Measurements from ENCODE around the gene REEP2. TPM values are rescaled to one million over a fixed set of nuclear protein-coding genes. Genes with fewer than 3 reads are reported as not detected.
A peak's percentile ranks its signal among the peaks of the same experiment; 100 is the strongest.

The REEP2 gene
- total RNA-seq, 4 donors from 2014 or later = 1.2 to 7.4 (median 3.4) TPM

DNA sequence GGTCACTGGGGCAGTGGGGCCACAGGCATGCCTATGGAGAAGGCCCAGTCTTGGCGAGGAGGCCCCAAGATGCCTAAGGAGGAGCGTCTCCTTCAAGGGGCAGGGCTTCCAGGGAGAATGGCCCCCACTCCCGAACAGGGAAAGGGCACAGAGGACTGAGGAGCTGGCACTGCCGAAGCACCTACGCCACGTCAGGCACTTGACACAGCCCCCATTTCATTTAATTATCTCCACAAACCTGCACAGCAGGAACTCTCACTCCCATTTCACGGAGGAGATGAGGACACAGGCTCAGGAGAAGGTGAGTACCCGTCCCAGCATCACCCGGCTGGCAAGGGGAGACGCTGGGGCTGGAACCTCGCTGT is 52.4 kb downstream of the REEP2 start:
- intact Hi-C loops (cut with DNase I; ENCODE audit: low total_unique reads) = no loop called here
- DNase-seq (no peak), ATAC-seq (no peak)
- no peaks in the 10 kb centered on the region for H3K9me3 ChIP-seq
- no peaks in the 10 kb centered on the region for H3K36me3 ChIP-seq
- TF ChIP-seq, protein P1, sequence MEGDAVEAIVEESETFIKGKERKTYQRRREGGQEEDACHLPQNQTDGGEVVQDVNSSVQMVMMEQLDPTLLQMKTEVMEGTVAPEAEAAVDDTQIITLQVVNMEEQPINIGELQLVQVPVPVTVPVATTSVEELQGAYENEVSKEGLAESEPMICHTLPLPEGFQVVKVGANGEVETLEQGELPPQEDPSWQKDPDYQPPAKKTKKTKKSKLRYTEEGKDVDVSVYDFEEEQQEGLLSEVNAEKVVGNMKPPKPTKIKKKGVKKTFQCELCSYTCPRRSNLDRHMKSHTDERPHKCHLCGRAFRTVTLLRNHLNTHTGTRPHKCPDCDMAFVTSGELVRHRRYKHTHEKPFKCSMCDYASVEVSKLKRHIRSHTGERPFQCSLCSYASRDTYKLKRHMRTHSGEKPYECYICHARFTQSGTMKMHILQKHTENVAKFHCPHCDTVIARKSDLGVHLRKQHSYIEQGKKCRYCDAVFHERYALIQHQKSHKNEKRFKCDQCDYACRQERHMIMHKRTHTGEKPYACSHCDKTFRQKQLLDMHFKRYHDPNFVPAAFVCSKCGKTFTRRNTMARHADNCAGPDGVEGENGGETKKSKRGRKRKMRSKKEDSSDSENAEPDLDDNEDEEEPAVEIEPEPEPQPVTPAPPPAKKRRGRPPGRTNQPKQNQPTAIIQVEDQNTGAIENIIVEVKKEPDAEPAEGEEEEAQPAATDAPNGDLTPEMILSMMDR (IDR thresholded peaks at IDR 0.05 in 4 of 5, conservative IDR thresholded peaks at IDR 0.05 in 1 of 5) = no peak
- no peak for TF ChIP-seq POLR2A (IDR thresholded peaks at IDR 0.05)
- peaks cover 14 to 17% of the 10 kb centered on the region in 2 donors for H3K4me1 ChIP-seq
- peaks cover 28 to 40% (median 29%) of the 10 kb centered on the region in 3 donors for H3K27me3 ChIP-seq
- in situ Hi-C loops (cut with MboI; ENCODE audit: low sequenced_read_pairs in 4 of 4) = no loop called here
- no peak overlapping the region for H3K27ac ChIP-seq
- peak overlapping the region; percentile 60 to 85 (median 64) for H3K4me3 ChIP-seq

- Histone ChIP-seq H3K4me3 (peak overlapping the region; percentile 60 to 85 (median 64)), H3K9me3 (no peaks in the 10 kb centered on the region), H3K27me3 (peaks cover 28 to 40% (median 29%) of the 10 kb centered on the region in 3 donors), H3K4me1 (peaks cover 14 to 17% of the 10 kb centered on the region in 2 donors), H3K36me3 (no peaks in the 10 kb centered on the region), H3K27ac (peak overlapping the region; percentile 34 to 63 (median 56))
- in situ Hi-C loops (cut with MboI; ENCODE audit: low sequenced_read_pairs in 4 of 4) (no loop called here), intact Hi-C loops (cut with DNase I; ENCODE audit: low total_unique reads) (loop anchor here (1.0 kb wide), 2 partner anchors 27 to 29 kb away; partner anchors contain the start of gene EGR1)
- DNase-seq = peak; percentile 79 to 87
- TF ChIP-seq POLR2A (IDR thresholded peaks at IDR 0.05) = peak in 1 of 2 donors; percentile 23
- TF ChIP-seq, protein P1 (IDR thresholded peaks at IDR 0.05 in 4 of 5, conservative IDR thresholded peaks at IDR 0.05 in 1 of 5) = peak in 2 of 5 experiments; percentile 8 to 11
- ATAC-seq = peak; percentile 92 to 93
Observed at GRCh38 chr5:138491669-138492559, 53.1 kb downstream of the REEP2 start.

- peaks cover 28 to 39% (median 29%) of the 10 kb centered on the region in 3 donors for H3K27me3 ChIP-seq
- peak overlapping the region; percentile 34 to 63 (median 56) for H3K27ac ChIP-seq
- TF ChIP-seq, protein P1 (IDR thresholded peaks at IDR 0.05 in 4 of 5, conservative IDR thresholded peaks at IDR 0.05 in 1 of 5) = no peak
- TF ChIP-seq POLR2A (IDR thresholded peaks at IDR 0.05) = no peak
- intact Hi-C loops (cut with DNase I; ENCODE audit: low total_unique reads) (loop anchor here (1.0 kb wide), 2 partner anchors 27 to 29 kb away; partner anchors contain the start of gene EGR1), in situ Hi-C loops (cut with MboI; ENCODE audit: low sequenced_read_pairs in 4 of 4) (no loop called here)
- ATAC-seq (peak in 1 of 2 donors; percentile 2), DNase-seq (no peak)
- no peaks in the 10 kb centered on the region for H3K9me3 ChIP-seq
- H3K4me1 ChIP-seq = peaks cover 14 to 17% of the 10 kb centered on the region in 2 donors
- H3K4me3 ChIP-seq = peak overlapping the region; percentile 58 to 67 (median 60)
- H3K36me3 ChIP-seq = no peaks in the 10 kb centered on the region
Observed at GRCh38 chr5:138492560-138493045, 53.7 kb downstream of the REEP2 start.

DNA sequence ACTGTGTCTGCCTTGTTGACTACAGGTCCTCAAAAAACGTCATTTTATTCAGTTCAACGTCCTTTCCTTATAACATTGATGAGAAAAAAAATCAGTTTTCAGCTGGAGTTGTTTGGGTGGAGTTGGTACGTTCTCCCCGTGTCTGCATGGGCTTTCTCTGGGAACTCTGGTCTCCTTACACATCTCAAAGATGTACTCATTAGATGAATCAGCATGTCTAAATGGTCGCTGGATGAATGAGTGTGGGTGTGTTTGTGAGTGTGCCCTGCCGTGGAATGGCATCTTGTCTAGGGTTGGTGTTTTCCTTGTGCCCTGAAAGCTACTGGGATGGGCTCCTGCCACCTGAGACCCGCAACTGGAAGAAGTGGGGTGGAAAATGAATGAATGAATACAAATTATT is 56.5 kb downstream of the REEP2 start:
- no peaks in the 10 kb centered on the region for H3K9me3 ChIP-seq
- H3K27ac ChIP-seq = no peak overlapping the region
- H3K36me3 ChIP-seq = no peaks in the 10 kb centered on the region
- peaks cover 14 to 17% of the 10 kb centered on the region in 2 donors for H3K4me1 ChIP-seq
- in situ Hi-C loops (cut with MboI; ENCODE audit: low sequenced_read_pairs in 4 of 4) = no loop called here
- TF ChIP-seq POLR2A (IDR thresholded peaks at IDR 0.05) = no peak
- TF ChIP-seq, protein P1 (IDR thresholded peaks at IDR 0.05 in 4 of 5, conservative IDR thresholded peaks at IDR 0.05 in 1 of 5) = no peak
- no peak overlapping the region for H3K4me3 ChIP-seq
- DNase-seq = no peak
- intact Hi-C loops (cut with DNase I; ENCODE audit: low total_unique reads) = no loop called here
- peaks cover 11 to 13% (median 12%) of the 10 kb centered on the region in 3 donors for H3K27me3 ChIP-seq
- no peak for ATAC-seq

Other genes with a start within 250 kb of the REEP2 start
- gene CDC23, start 225.7 kb upstream of the REEP2 start, total RNA-seq = 10 to 100 TPM in 2 of 4 donors, 1 to 10 TPM in 2; 7.7 to 11.7 (median 10.4) TPM
- under 1 TPM in 1 of 4 donors, not detected in 3; 0.42 TPM for gene GFRA3, start 164.4 kb upstream of the REEP2 start, total RNA-seq
- gene CDC25C, start 107.3 kb upstream of the REEP2 start, total RNA-seq = not detected
- gene FAM53C, start 100.8 kb upstream of the REEP2 start, total RNA-seq = 10 to 100 TPM; 35.7 to 74.7 (median 41.0) TPM
- 100 to 1,000 TPM in 1 of 4 donors, 10 to 100 TPM in 3; 49.4 to 100 (median 74.2) TPM for gene KDM3B, start 86.4 kb upstream of the REEP2 start, total RNA-seq
- 10 to 100 TPM in 1 of 4 donors, 1 to 10 TPM in 3; 1.1 to 16.4 (median 7.2) TPM for gene EGR1, start 26.4 kb downstream of the REEP2 start, total RNA-seq
- gene ETF1, start 104.2 kb downstream of the REEP2 start, total RNA-seq = 100 to 1,000 TPM in 3 of 4 donors, 10 to 100 TPM in 1; 99.9 to 139 (median 117) TPM
- gene HSPA9, start 136.3 kb downstream of the REEP2 start, total RNA-seq = 100 to 1,000 TPM; 449 to 840 (median 569) TPM